HEK293 (cell line): ENCODE data around the gene ST6GAL1.

Experiments used
- CTCF ChIA-PET: fragments of 350-600 bp; formaldehyde crosslinking; extraction: SDS; loops from one replicate; lab custom pipeline; 2021; ENCODE audit warnings: antibody characterized with exemption; lab: Yijun Ruan, JAX
- POLR2A ChIA-PET: fragments of 300-600 bp; formaldehyde crosslinking; extraction: SDS; loops from one replicate; lab custom pipeline; 2020; ENCODE audit warnings: antibody characterized with exemption, inconsistent platforms; lab: Yijun Ruan, JAX
- H3K27ac ChIP-seq: fragments of 200-500 bp; sonication (Bioruptor generic); 2 replicates; pipeline ENCODE4 v1.5.1; 2014; ENCODE audit warnings: low read depth, low read length, control low read depth, inconsistent platforms; ENCODE audit errors: extremely low read depth
- H3K36me3 ChIP-seq, 2 experiments: fragments of 200-500 bp in 1 of 2; sonication (Bioruptor generic) in 1 of 2; 1 replicate in 1 of 2; 2 replicates in 1 of 2; pipeline ENCODE4 v1.5.1; 2014 to 2017; ENCODE audit warnings: inconsistent platforms in 2 of 2, low read length in 2 of 2; ENCODE audit not compliant: control insufficient read depth in 2 of 2, insufficient read depth in 1 of 2
- H3K4me1 ChIP-seq: fragments of 200-500 bp; sonication (Bioruptor generic); 2 replicates; pipeline ENCODE4 v1.5.1; 2014; ENCODE audit warnings: mild to moderate bottlenecking, low read length, inconsistent platforms; ENCODE audit not compliant: control insufficient read depth, insufficient read depth
- H3K4me3 ChIP-seq: 2 replicates; pipeline ENCODE4 v1.5.1; 2011; ENCODE audit warnings: low read depth, mild to moderate bottlenecking, control low read depth, low read length, moderate library complexity
- H3K9me3 ChIP-seq: fragments of 200-500 bp; sonication (Bioruptor generic); 2 replicates; pipeline ENCODE4 v1.5.1; 2014; ENCODE audit warnings: low read depth, low read length, inconsistent platforms; ENCODE audit not compliant: control insufficient read depth, insufficient read depth
- HOXD13 ChIP-seq: sonication (generic); formaldehyde crosslinking; IDR thresholded peaks from 2 replicates; pipeline ENCODE4 v1.8.0; 2022; ENCODE audit warnings: missing genetic modification reagents, borderline replicate concordance
- TRIM28 ChIP-seq: IDR thresholded peaks from 2 replicates; pipeline ENCODE4 v1.6.1; 2011; ENCODE audit warnings: low read length, control low read depth, borderline replicate concordance
- ZBTB6 ChIP-seq: fragments of 450-650 bp; formaldehyde crosslinking; IDR thresholded peaks from 2 replicates; pipeline ENCODE4 v1.5.1; 2017; ENCODE audit warnings: missing biosample characterization, missing genetic modification characterization
- ZEB2 ChIP-seq: fragments of 450-650 bp; formaldehyde crosslinking; IDR thresholded peaks from 2 replicates; pipeline ENCODE4 v1.5.1; 2016; ENCODE audit warnings: missing biosample characterization, missing genetic modification characterization
- ZFP37 ChIP-seq: fragments of 450-650 bp; formaldehyde crosslinking; IDR thresholded peaks from 2 replicates; pipeline ENCODE4 v1.5.1; 2016; ENCODE audit warnings: missing biosample characterization, missing genetic modification characterization
- ZFP41 ChIP-seq: fragments of 450-650 bp; formaldehyde crosslinking; IDR thresholded peaks from 2 replicates; pipeline ENCODE4 v1.5.1; 2016; ENCODE audit warnings: missing biosample characterization, missing genetic modification characterization, borderline replicate concordance
- ZNF121 ChIP-seq: fragments of 450-650 bp; formaldehyde crosslinking; IDR thresholded peaks from 2 replicates; pipeline ENCODE4 v1.5.1; 2016; ENCODE audit warnings: missing biosample characterization, missing genetic modification characterization
- ZNF146 ChIP-seq: fragments of 450-650 bp; formaldehyde crosslinking; IDR thresholded peaks from 2 replicates; pipeline ENCODE4 v1.5.1; 2016; ENCODE audit warnings: missing biosample characterization, missing genetic modification characterization
- ZNF174 ChIP-seq: fragments of 450-650 bp; formaldehyde crosslinking; IDR thresholded peaks from 2 replicates; pipeline ENCODE4 v1.5.0; 2017; ENCODE audit warnings: missing biosample characterization, mild to moderate bottlenecking, missing genetic modification characterization
- ZNF175 ChIP-seq: fragments of 450-650 bp; formaldehyde crosslinking; IDR thresholded peaks from 2 replicates; pipeline ENCODE4 v1.5.1; 2016; ENCODE audit warnings: missing biosample characterization, missing genetic modification characterization
- ZNF280D ChIP-seq: fragments of 450-650 bp; formaldehyde crosslinking; IDR thresholded peaks from 2 replicates; pipeline ENCODE4 v1.5.1; 2016; ENCODE audit warnings: missing biosample characterization, missing genetic modification characterization
- ZNF311 ChIP-seq: fragments of 450-650 bp; formaldehyde crosslinking; IDR thresholded peaks from 2 replicates; pipeline ENCODE4 v1.5.1; 2017; ENCODE audit warnings: missing biosample characterization, missing genetic modification characterization, borderline replicate concordance
- ZNF335 ChIP-seq: fragments of 450-650 bp; formaldehyde crosslinking; conservative IDR thresholded peaks from 2 replicates; pipeline ENCODE4 v1.5.1; 2016; ENCODE audit warnings: missing biosample characterization, missing genetic modification characterization
- ZNF362 ChIP-seq: fragments of 450-650 bp; formaldehyde crosslinking; IDR thresholded peaks from 2 replicates; pipeline ENCODE4 v1.5.1; 2016; ENCODE audit warnings: missing biosample characterization, missing genetic modification characterization
- ZNF366 ChIP-seq: fragments of 450-650 bp; formaldehyde crosslinking; conservative IDR thresholded peaks from 2 replicates; pipeline ENCODE4 v1.5.1; 2016; ENCODE audit warnings: missing biosample characterization, missing genetic modification characterization
- ZNF391 ChIP-seq: fragments of 450-650 bp; formaldehyde crosslinking; IDR thresholded peaks from 2 replicates; pipeline ENCODE4 v1.5.1; 2016; ENCODE audit warnings: low read depth, missing biosample characterization, missing genetic modification characterization, borderline replicate concordance
- ZNF510 ChIP-seq: fragments of 450-650 bp; formaldehyde crosslinking; IDR thresholded peaks from 2 replicates; pipeline ENCODE4 v1.5.1; 2018; ENCODE audit warnings: mild to moderate bottlenecking, missing genetic modification characterization, missing biosample characterization; ENCODE audit not compliant: insufficient replicate concordance
- ZNF555 ChIP-seq: fragments of 450-650 bp; formaldehyde crosslinking; conservative IDR thresholded peaks from 2 replicates; pipeline ENCODE4 v1.5.1; 2017; ENCODE audit warnings: missing biosample characterization, mild to moderate bottlenecking, missing genetic modification characterization, inconsistent platforms
- ZNF600 ChIP-seq: fragments of 450-650 bp; formaldehyde crosslinking; IDR thresholded peaks from 2 replicates; pipeline ENCODE4 v1.5.1; 2016; ENCODE audit warnings: missing biosample characterization, missing genetic modification characterization
- TF ChIP-seq, protein P1 (sequence below): fragments of 450-650 bp; IDR thresholded peaks from 2 replicates; pipeline ENCODE4 v1.5.1; 2018; ENCODE audit warnings: missing biosample characterization, missing genetic modification characterization
- TF ChIP-seq, protein P2 (sequence below): fragments of 450-650 bp; formaldehyde crosslinking; IDR thresholded peaks from 2 replicates; pipeline ENCODE4 v1.5.1; 2016; ENCODE audit warnings: missing biosample characterization, missing genetic modification characterization
- TF ChIP-seq, protein P3 (sequence below): fragments of 450-650 bp; formaldehyde crosslinking; IDR thresholded peaks from 2 replicates; pipeline ENCODE4 v1.5.1; 2016; ENCODE audit warnings: missing biosample characterization, missing genetic modification characterization

ST6GAL1 gene

GRCh38 chr3:187101184-187102072, 171.1 kb downstream of the ST6GAL1 start (continued):
- 0 out of 2 replicates have a peak, but pooled peaks have one; percentile 10 for TF ChIP-seq ZNF366
- TF ChIP-seq ZFP37 (tag by site-specific recombination), result 0 out of 2 replicates have a peak, but pooled peaks have one; percentile 10
- TF ChIP-seq ZNF510 (tag by site-specific recombination), result no peak

DNA sequence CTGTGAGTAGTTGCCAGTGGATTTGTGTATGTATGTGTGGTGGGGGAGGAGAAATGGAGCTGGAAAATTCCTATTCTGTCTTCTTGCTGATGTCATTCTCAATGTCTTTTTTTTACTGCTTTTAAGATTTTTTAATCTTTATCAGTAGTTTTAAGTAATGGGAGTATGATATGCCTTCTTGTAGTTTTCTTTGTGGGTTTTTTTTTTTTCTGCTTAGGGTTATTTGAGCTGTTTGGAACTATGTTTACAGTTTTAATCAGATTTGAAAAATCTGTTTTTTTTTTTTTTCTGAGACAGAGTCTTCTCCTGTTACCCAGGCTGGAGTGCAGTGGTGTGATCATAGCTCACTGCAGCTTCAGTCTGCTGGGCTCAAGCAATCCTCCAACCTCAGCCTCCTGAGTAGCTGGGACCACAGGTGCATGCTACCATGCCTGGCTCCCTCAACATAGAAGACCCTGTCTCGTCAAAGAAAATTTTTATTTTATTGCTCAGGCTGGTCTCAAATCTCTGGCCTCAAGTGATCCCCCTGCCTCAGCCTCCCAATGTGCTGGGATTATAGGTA, 171.8 kb downstream of the ST6GAL1 start:
- Histone ChIP-seq H3K27ac (no peak overlapping the region), H3K4me1 (peaks cover 2% of the 10 kb centered on the region; the same call in 1 of the 2 replicates), H3K4me3 (no peak overlapping the region), H3K9me3 (no peaks in the 10 kb centered on the region), H3K36me3 (no peaks in the 10 kb centered on the region)
- CTCF ChIA-PET, result interaction anchor here (0.7 to 2.6 kb wide), 5 partner anchors 38 to 577 kb away, joined by 3 to 7 read pairs (median 4); partner anchors contain the start of gene RPL39L
- POLR2A ChIA-PET, result interaction anchor here (0.7 to 1.2 kb wide), 3 partner anchors 37 to 319 kb away, joined by 3 to 5 read pairs (median 5); partner anchors contain the start of genes EIF4A2 and RPL39L
- TF ChIP-seq ZFP41 (tag by site-specific recombination) (no peak), ZNF280D (tag by site-specific recombination) (no peak), ZNF362 (tag by site-specific recombination) (peak; percentile 84), ZNF600 (tag by site-specific recombination) (no peak), ZNF335 (tag by site-specific recombination) (peak; percentile 64; the same call in 1 of the 2 replicates), ZNF146 (tag by site-specific recombination) (no peak), ZBTB6 (tag by site-specific recombination) (no peak), ZNF121 (tag by site-specific recombination) (no peak), ZNF174 (tag by site-specific recombination) (no peak), ZEB2 (tag by site-specific recombination) (no peak), HOXD13 (CRISPR knock-in tag) (no peak), ZNF311 (no peak), ZNF555 (tag by site-specific recombination) (no peak), TRIM28 (no peak), ZNF391 (tag by site-specific recombination) (no peak), ZNF175 (tag by site-specific recombination) (no peak)
- TF ChIP-seq, protein P1, sequence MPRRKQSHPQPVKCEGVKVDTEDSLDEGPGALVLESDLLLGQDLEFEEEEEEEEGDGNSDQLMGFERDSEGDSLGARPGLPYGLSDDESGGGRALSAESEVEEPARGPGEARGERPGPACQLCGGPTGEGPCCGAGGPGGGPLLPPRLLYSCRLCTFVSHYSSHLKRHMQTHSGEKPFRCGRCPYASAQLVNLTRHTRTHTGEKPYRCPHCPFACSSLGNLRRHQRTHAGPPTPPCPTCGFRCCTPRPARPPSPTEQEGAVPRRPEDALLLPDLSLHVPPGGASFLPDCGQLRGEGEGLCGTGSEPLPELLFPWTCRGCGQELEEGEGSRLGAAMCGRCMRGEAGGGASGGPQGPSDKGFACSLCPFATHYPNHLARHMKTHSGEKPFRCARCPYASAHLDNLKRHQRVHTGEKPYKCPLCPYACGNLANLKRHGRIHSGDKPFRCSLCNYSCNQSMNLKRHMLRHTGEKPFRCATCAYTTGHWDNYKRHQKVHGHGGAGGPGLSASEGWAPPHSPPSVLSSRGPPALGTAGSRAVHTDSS (tag by site-specific recombination), result no peak
- TF ChIP-seq, protein P2, sequence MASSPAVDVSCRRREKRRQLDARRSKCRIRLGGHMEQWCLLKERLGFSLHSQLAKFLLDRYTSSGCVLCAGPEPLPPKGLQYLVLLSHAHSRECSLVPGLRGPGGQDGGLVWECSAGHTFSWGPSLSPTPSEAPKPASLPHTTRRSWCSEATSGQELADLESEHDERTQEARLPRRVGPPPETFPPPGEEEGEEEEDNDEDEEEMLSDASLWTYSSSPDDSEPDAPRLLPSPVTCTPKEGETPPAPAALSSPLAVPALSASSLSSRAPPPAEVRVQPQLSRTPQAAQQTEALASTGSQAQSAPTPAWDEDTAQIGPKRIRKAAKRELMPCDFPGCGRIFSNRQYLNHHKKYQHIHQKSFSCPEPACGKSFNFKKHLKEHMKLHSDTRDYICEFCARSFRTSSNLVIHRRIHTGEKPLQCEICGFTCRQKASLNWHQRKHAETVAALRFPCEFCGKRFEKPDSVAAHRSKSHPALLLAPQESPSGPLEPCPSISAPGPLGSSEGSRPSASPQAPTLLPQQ (tag by site-specific recombination), result no peak
- TF ChIP-seq, protein P3, sequence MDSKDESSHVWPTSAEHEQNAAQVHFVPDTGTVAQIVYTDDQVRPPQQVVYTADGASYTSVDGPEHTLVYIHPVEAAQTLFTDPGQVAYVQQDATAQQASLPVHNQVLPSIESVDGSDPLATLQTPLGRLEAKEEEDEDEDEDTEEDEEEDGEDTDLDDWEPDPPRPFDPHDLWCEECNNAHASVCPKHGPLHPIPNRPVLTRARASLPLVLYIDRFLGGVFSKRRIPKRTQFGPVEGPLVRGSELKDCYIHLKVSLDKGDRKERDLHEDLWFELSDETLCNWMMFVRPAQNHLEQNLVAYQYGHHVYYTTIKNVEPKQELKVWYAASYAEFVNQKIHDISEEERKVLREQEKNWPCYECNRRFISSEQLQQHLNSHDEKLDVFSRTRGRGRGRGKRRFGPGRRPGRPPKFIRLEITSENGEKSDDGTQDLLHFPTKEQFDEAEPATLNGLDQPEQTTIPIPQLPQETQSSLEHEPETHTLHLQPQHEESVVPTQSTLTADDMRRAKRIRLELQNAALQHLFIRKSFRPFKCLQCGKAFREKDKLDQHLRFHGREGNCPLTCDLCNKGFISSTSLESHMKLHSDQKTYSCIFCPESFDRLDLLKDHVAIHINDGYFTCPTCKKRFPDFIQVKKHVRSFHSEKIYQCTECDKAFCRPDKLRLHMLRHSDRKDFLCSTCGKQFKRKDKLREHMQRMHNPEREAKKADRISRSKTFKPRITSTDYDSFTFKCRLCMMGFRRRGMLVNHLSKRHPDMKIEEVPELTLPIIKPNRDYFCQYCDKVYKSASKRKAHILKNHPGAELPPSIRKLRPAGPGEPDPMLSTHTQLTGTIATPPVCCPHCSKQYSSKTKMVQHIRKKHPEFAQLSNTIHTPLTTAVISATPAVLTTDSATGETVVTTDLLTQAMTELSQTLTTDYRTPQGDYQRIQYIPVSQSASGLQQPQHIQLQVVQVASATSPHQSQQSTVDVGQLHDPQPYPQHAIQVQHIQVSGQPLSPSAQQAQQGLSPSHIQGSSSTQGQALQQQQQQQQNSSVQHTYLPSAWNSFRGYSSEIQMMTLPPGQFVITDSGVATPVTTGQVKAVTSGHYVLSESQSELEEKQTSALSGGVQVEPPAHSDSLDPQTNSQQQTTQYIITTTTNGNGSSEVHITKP (tag by site-specific recombination), result peak; percentile 21; the same call in 1 of the 2 replicates
